K562 (cell line): Measurements from ENCODE around the gene BTBD2. TPM values are rescaled to one million over a fixed set of nuclear protein-coding genes. Genes with fewer than 3 reads are reported as not detected.

Experiments
- CSDE1 ChIP-seq, 2 experiments: fragments of 450-650 bp; IDR thresholded peaks; 2 replicates each; pipeline ENCODE4 v1.6.1; 2016; ENCODE audit warnings: mild to moderate bottlenecking in 1 of 2
- E2F3 ChIP-seq: fragments of 250-450 bp; sonication (Bioruptor Pico); IDR thresholded peaks from 2 replicates; pipeline ENCODE4 v1.4.0; 2020; ENCODE audit warnings: mild to moderate bottlenecking
- EHMT2 ChIP-seq: fragments of 450-650 bp; IDR thresholded peaks from 2 replicates; pipeline ENCODE4 v1.6.1; 2018; ENCODE audit warnings: antibody characterized with exemption
- FOXM1 ChIP-seq, 2 experiments: fragments of 450-650 bp in 1 of 2; sonication (generic) in 1 of 2; formaldehyde crosslinking in 1 of 2; IDR thresholded peaks; 2 replicates each; pipeline versions ENCODE4 v1.6.1 to v1.9.0; 2017 to 2022; ENCODE audit warnings: low read depth in 2 of 2, mild to moderate bottlenecking in 2 of 2, missing genetic modification reagents in 1 of 2, moderate library complexity in 1 of 2
- GATA2 ChIP-seq: sonication (generic); formaldehyde crosslinking; IDR thresholded peaks from 2 replicates; pipeline ENCODE4 v1.4.0; 2020; ENCODE audit warnings: mild to moderate bottlenecking, missing genetic modification reagents
- HSF4 ChIP-seq: fragments of 250-450 bp; sonication (Bioruptor Pico); IDR thresholded peaks from 2 replicates; pipeline ENCODE4 v2.1.2; 2022; ENCODE audit warnings: mild to moderate bottlenecking, moderate library complexity, borderline replicate concordance
- NUFIP1 ChIP-seq: fragments of 450-650 bp; IDR thresholded peaks from 2 replicates; pipeline ENCODE4 v1.6.1; 2018; ENCODE audit not compliant: partially characterized antibody
- SMARCC2 ChIP-seq: fragments of 450-650 bp; IDR thresholded peaks from 2 replicates; pipeline ENCODE4 v1.6.1; 2017; ENCODE audit warnings: antibody characterized with exemption, moderate library complexity, mild to moderate bottlenecking, low read depth
- SRSF1 ChIP-seq: fragments of 200-400 bp; formaldehyde crosslinking; IDR thresholded peaks from 2 replicates; pipeline ENCODE4 v1.6.1; 2017; ENCODE audit warnings: mild to moderate bottlenecking, low read depth, low read length, moderate library complexity
- ZBTB8A ChIP-seq: fragments of 450-650 bp; IDR thresholded peaks from 2 replicates; pipeline ENCODE4 v1.6.1; 2018; ENCODE audit warnings: mild to moderate bottlenecking, moderate library complexity; ENCODE audit not compliant: partially characterized antibody
- ZNF212 ChIP-seq: fragments of 450-650 bp; formaldehyde crosslinking; IDR thresholded peaks from 2 replicates; pipeline ENCODE4 v1.4.0; 2020; ENCODE audit warnings: mild to moderate bottlenecking
- ZNF707 ChIP-seq: fragments of 250-450 bp; sonication (Bioruptor Pico); conservative IDR thresholded peaks from 2 replicates; pipeline ENCODE4 v1.8.0; 2022; ENCODE audit warnings: inconsistent platforms, mild to moderate bottlenecking, moderate library complexity
- polyA plus RNA-seq, 8 experiments: library from polyadenylated mRNA; depleted of rRNA in 4 of 8; stranded (reverse) in 5 of 8; unstranded in 3 of 8; fragments of >200 nt; fragmentation: Nextera tagmentation in 2 of 8; fragmentation: Illumina TruSeq in 1 of 8; extraction: Ambion mirVana in 2 of 8; extraction: Trizol in 1 of 8; gene quantifications; 2 replicates each; pipeline versions ENCODE4 v1.2.1 to v1.2.3, GENCODE V29; 2011 to 2014; ENCODE audit warnings: inconsistent platforms in 1 of 8, missing spikeins in 1 of 8
- total RNA-seq, 7 experiments: library from RNA; depleted of rRNA in 6 of 7; stranded (reverse); fragments of >200 nt in 6 of 7; fragmentation: Illumina TruSeq in 2 of 7; extraction: Trizol in 2 of 7; gene quantifications; 2 replicates each; pipeline versions ENCODE4 v1.2.1 to v1.2.3, GENCODE V29; 2011 to 2021; ENCODE audit warnings: low replicate concordance in 1 of 7
- TF ChIP-seq, protein P1 (sequence below): fragments of 250-450 bp; sonication (Bioruptor Pico); IDR thresholded peaks from 2 replicates; pipeline ENCODE4 v1.4.0; 2020; ENCODE audit warnings: mild to moderate bottlenecking, moderate library complexity
- TF ChIP-seq, protein P2 (sequence below): fragments of 450-650 bp; IDR thresholded peaks from 2 replicates; pipeline ENCODE4 v1.7.1; 2018; ENCODE audit warnings: mild to moderate bottlenecking, low read depth; ENCODE audit not compliant: partially characterized antibody
- TF ChIP-seq, protein P3 (sequence below): fragments of 450-650 bp; IDR thresholded peaks from 2 replicates; pipeline ENCODE4 v1.6.1; 2016; ENCODE audit warnings: missing biosample characterization, missing genetic modification characterization

BTBD2 gene
- total and polyA plus RNA-seq, 9 of the 15 experiments (the other 6 are each of a cell fraction or from before 2014, with no cell fraction given) = 0.10 to 15.6 (median 6.9) TPM

DNA sequence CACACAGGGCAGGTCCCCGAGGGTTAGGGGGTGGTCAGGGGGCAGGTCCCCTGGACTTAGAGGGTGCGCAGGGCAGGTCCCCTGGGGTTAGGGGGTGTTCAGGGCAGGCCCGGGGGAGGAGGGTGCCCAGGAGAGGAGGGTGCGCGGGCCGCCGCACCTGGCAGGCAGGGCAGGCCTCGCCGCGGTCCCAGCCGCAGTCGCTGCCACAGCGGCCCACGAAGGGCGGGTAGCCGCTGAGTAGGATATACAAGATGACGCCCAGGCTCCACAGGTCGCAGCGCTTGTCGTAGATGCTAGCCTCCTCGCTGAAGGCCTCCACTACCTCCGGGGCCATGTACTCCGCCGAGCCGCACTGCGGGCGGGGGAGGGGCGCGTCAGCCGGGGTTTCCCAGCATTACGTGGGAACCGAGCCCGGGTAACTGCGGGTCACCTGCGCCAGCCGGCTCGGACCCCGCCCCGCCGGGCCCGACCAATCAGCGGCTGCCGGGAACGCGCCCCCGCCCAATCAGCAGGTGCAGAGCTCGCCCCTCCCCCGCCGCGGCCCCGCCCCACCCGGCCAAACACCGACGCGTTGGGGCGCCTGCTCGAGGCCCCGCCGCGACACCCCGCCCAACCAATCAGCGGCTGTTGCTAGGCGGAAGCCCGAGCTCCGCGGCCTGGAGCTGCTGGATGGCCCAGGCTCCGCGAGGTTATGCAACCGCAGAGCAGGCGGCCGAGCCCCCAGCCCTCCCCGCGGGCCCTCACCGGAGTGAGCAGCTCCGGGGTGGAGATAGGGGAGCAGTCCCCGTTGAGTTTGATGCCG, 26.4 kb upstream of the BTBD2 start (continued):
- TF ChIP-seq, protein P1, sequence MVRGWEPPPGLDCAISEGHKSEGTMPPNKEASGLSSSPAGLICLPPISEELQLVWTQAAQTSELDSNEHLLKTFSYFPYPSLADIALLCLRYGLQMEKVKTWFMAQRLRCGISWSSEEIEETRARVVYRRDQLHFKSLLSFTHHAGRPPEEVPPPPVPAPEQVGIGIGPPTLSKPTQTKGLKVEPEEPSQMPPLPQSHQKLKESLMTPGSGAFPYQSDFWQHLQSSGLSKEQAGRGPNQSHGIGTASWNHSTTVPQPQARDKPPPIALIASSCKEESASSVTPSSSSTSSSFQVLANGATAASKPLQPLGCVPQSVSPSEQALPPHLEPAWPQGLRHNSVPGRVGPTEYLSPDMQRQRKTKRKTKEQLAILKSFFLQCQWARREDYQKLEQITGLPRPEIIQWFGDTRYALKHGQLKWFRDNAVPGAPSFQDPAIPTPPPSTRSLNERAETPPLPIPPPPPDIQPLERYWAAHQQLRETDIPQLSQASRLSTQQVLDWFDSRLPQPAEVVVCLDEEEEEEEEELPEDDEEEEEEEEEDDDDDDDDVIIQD (CRISPR knock-in tag) = no peak
- TF ChIP-seq HSF4 (CRISPR knock-in tag) (no peak), EHMT2 (no peak), CSDE1 (IDR thresholded peaks at IDR 0.05) (no peak), FOXM1 (IDR thresholded peaks at IDR 0.05; ENCODE audit: low read depth) (no peak), FOXM1 (CRISPR knock-in tag; IDR thresholded peaks at IDR 0.05; ENCODE audit: low read depth) (no peak), ZNF707 (no peak), NUFIP1 (no peak), SRSF1 (no peak), ZNF212 (no peak; the same call in 1 of the 2 replicates), GATA2 (no peak), E2F3 (no peak), SMARCC2 (no peak), ZBTB8A (no peak)
- TF ChIP-seq, protein P2, sequence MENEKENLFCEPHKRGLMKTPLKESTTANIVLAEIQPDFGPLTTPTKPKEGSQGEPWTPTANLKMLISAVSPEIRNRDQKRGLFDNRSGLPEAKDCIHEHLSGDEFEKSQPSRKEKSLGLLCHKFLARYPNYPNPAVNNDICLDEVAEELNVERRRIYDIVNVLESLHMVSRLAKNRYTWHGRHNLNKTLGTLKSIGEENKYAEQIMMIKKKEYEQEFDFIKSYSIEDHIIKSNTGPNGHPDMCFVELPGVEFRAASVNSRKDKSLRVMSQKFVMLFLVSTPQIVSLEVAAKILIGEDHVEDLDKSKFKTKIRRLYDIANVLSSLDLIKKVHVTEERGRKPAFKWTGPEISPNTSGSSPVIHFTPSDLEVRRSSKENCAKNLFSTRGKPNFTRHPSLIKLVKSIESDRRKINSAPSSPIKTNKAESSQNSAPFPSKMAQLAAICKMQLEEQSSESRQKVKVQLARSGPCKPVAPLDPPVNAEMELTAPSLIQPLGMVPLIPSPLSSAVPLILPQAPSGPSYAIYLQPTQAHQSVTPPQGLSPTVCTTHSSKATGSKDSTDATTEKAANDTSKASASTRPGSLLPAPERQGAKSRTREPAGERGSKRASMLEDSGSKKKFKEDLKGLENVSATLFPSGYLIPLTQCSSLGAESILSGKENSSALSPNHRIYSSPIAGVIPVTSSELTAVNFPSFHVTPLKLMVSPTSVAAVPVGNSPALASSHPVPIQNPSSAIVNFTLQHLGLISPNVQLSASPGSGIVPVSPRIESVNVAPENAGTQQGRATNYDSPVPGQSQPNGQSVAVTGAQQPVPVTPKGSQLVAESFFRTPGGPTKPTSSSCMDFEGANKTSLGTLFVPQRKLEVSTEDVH = no peak
- TF ChIP-seq, protein P3, sequence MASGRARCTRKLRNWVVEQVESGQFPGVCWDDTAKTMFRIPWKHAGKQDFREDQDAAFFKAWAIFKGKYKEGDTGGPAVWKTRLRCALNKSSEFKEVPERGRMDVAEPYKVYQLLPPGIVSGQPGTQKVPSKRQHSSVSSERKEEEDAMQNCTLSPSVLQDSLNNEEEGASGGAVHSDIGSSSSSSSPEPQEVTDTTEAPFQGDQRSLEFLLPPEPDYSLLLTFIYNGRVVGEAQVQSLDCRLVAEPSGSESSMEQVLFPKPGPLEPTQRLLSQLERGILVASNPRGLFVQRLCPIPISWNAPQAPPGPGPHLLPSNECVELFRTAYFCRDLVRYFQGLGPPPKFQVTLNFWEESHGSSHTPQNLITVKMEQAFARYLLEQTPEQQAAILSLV (tag) = no peak
